IMR-90 (cell line): Measurements from ENCODE around the gene CERT1. TPM values are rescaled to one million over a fixed set of nuclear protein-coding genes. Genes with fewer than 3 reads are reported as not detected.

ENCODE experiments used
- ATAC-seq: fragments of 200-7000 bp; cut with Tn5 transposase; 2 replicates; pipeline ENCODE4 v1.9.1; 2020; ENCODE audit warnings: low read depth, mild to moderate bottlenecking, moderate library complexity
- BruUV-seq: library from RNA; stranded (reverse); fragments of 400-500 nt; replicated peaks from 2 replicates; lab custom pipeline; 2021; lab: Mats Ljungman, UMichigan
- CTCF ChIA-PET: fragments of 300-600 bp; formaldehyde crosslinking; extraction: SDS; loops from one replicate; lab custom pipeline; 2021; ENCODE audit warnings: antibody characterized with exemption; lab: Yijun Ruan, JAX
- POLR2A ChIA-PET: fragments of 300-600 bp; sonication (Branson Sonifier 250); formaldehyde crosslinking; loops from one replicate; lab custom pipeline; 2022; ENCODE audit warnings: antibody characterized with exemption; ENCODE audit not compliant: unreplicated experiment; lab: Charles Lee
- DNase-seq: peaks from one replicate; pipeline ENCODE4 v3.0.0; 2013
- H2AFZ ChIP-seq: replicated peaks from 2 replicates; pipeline ENCODE3; 2013; ENCODE audit warnings: low read length, mild to moderate bottlenecking; ENCODE audit not compliant: poor library complexity
- H2AK5ac ChIP-seq: 2 replicates; pipeline ENCODE4 v1.6.1; 2013; ENCODE audit warnings: low read depth, low read length, inconsistent platforms
- H2AK9ac ChIP-seq: replicated peaks from 2 replicates; pipeline ENCODE3; 2013; ENCODE audit warnings: mild to moderate bottlenecking, low read depth, low read length, moderate library complexity; ENCODE audit not compliant: poor library complexity
- H2BK120ac ChIP-seq: 2 replicates; pipeline ENCODE4 v1.6.1; 2013; ENCODE audit warnings: low read depth, low read length, inconsistent platforms
- H2BK15ac ChIP-seq: 3 replicates; pipeline ENCODE4 v1.6.1; 2013; ENCODE audit warnings: low read depth, low read length, inconsistent platforms
- H2BK20ac ChIP-seq: 2 replicates; pipeline ENCODE4 v1.6.1; 2013; ENCODE audit warnings: low read depth, mild to moderate bottlenecking, inconsistent platforms, low read length, moderate library complexity
- H2BK5ac ChIP-seq: 2 replicates; pipeline ENCODE4 v1.6.1; 2013; ENCODE audit warnings: mild to moderate bottlenecking, low read depth, low read length, inconsistent platforms; ENCODE audit not compliant: poor library complexity, severe bottlenecking
- H3K14ac ChIP-seq: replicated peaks from 2 replicates; pipeline ENCODE4 v1.6.1; 2013; ENCODE audit warnings: low read depth, low read length, inconsistent platforms
- H3K18ac ChIP-seq: 2 replicates; pipeline ENCODE4 v1.6.1; 2013; ENCODE audit warnings: low read depth, low read length, control low read depth
- H3K23ac ChIP-seq: 2 replicates; pipeline ENCODE4 v1.6.1; 2013; ENCODE audit warnings: low read depth, low read length, inconsistent platforms
- H3K27ac ChIP-seq: 2 replicates; pipeline ENCODE4 v1.5.1; 2013; ENCODE audit warnings: mild to moderate bottlenecking, control low read depth, low read length; ENCODE audit not compliant: insufficient read depth
- H3K27me3 ChIP-seq: 2 replicates; pipeline ENCODE4 v1.6.1; 2013; ENCODE audit warnings: low read length; ENCODE audit not compliant: control insufficient read depth, insufficient read depth
- H3K36me3 ChIP-seq: 2 replicates; pipeline ENCODE4 v1.6.1; 2013; ENCODE audit warnings: low read length, mixed read lengths; ENCODE audit not compliant: control insufficient read depth, insufficient read depth
- H3K4ac ChIP-seq: 2 replicates; pipeline ENCODE4 v1.6.1; 2013; ENCODE audit warnings: low read depth, low read length, inconsistent platforms
- H3K4me1 ChIP-seq: 2 replicates; pipeline ENCODE4 v1.6.1; 2013; ENCODE audit warnings: low read length, mixed read lengths; ENCODE audit not compliant: control insufficient read depth, insufficient read depth
- H3K4me2 ChIP-seq: 2 replicates; pipeline ENCODE4 v1.6.1; 2013; ENCODE audit warnings: low read depth, mild to moderate bottlenecking, control low read depth, low read length, moderate library complexity
- H3K4me3 ChIP-seq: 2 replicates; pipeline ENCODE4 v1.5.1; 2013; ENCODE audit warnings: low read depth, mild to moderate bottlenecking, control low read depth, low read length, moderate library complexity; ENCODE audit not compliant: insufficient read depth
- H3K56ac ChIP-seq: 2 replicates; pipeline ENCODE4 v1.6.1; 2013; ENCODE audit warnings: low read length, inconsistent platforms; ENCODE audit not compliant: insufficient read depth; ENCODE audit errors: extremely low read depth
- H3K79me1 ChIP-seq, 2 experiments: 2 replicates each; pipeline ENCODE4 v1.6.1; 2013; ENCODE audit warnings: low read length in 2 of 2, inconsistent platforms in 1 of 2, low read depth in 1 of 2
- H3K9ac ChIP-seq: 2 replicates; pipeline ENCODE4 v1.6.1; 2013; ENCODE audit warnings: low read depth, low read length, control low read depth
- H3K9me1 ChIP-seq: 2 replicates; pipeline ENCODE4 v1.6.1; 2013; ENCODE audit warnings: low read length, inconsistent platforms; ENCODE audit not compliant: insufficient read depth
- H3K9me3 ChIP-seq: 2 replicates; pipeline ENCODE4 v1.6.1; 2013; ENCODE audit warnings: low read length; ENCODE audit not compliant: control insufficient read depth, insufficient read depth
- H4K20me1 ChIP-seq: 2 replicates; pipeline ENCODE4 v1.6.1; 2013; ENCODE audit warnings: low read length, inconsistent platforms; ENCODE audit not compliant: insufficient read depth
- H4K5ac ChIP-seq: 2 replicates; pipeline ENCODE4 v1.6.1; 2013; ENCODE audit warnings: mild to moderate bottlenecking, low read depth, low read length, control low read depth
- H4K8ac ChIP-seq, 2 experiments: 2 replicates each; pipeline ENCODE4 v1.6.1; 2013; ENCODE audit warnings: low read depth in 2 of 2, low read length in 2 of 2, control low read depth in 1 of 2, inconsistent platforms in 1 of 2
- H4K91ac ChIP-seq: 2 replicates; pipeline ENCODE4 v1.6.1; 2013; ENCODE audit warnings: low read depth, low read length, inconsistent platforms; ENCODE audit not compliant: insufficient read depth
- BHLHE40 ChIP-seq: fragments of 150-350 bp; IDR thresholded peaks from 2 replicates; pipeline ENCODE4 v1.6.1; 2016; ENCODE audit warnings: mild to moderate bottlenecking, low read depth, low read length
- CEBPB ChIP-seq: IDR thresholded peaks from 2 replicates; pipeline ENCODE4 v1.6.1; 2012; ENCODE audit warnings: low read depth, low read length, improper control_type of control experiment
- CHD1 ChIP-seq: IDR thresholded peaks from 2 replicates; pipeline ENCODE4 v1.6.1; 2012; ENCODE audit warnings: low read depth, low read length, improper control_type of control experiment
- CTCF ChIP-seq: conservative IDR thresholded peaks from 2 replicates; pipeline ENCODE4 v1.5.1; 2012; ENCODE audit warnings: mild to moderate bottlenecking, low read depth, low read length, improper control_type of control experiment
- ELK1 ChIP-seq: fragments of 150-350 bp; IDR thresholded peaks from 2 replicates; pipeline ENCODE4 v1.6.1; 2016; ENCODE audit warnings: low read depth, mild to moderate bottlenecking, low read length, moderate library complexity, borderline replicate concordance
- FOS ChIP-seq: fragments of 150-350 bp; IDR thresholded peaks from 2 replicates; pipeline ENCODE4 v1.6.1; 2016; ENCODE audit warnings: low read depth, low read length
- MAZ ChIP-seq: IDR thresholded peaks from 2 replicates; pipeline ENCODE4 v1.6.1; 2012; ENCODE audit warnings: low read depth, mild to moderate bottlenecking, low read length, improper control_type of control experiment, moderate library complexity, borderline replicate concordance
- MXI1 ChIP-seq: IDR thresholded peaks from 2 replicates; pipeline ENCODE4 v1.6.1; 2012; ENCODE audit warnings: low read depth, mild to moderate bottlenecking, low read length, moderate library complexity, borderline replicate concordance
- NFE2L2 ChIP-seq: fragments of 150-350 bp; IDR thresholded peaks from 2 replicates; pipeline ENCODE4 v1.6.1; 2016; ENCODE audit warnings: low read depth, mild to moderate bottlenecking, low read length
- POLR2A ChIP-seq: IDR thresholded peaks from 2 replicates; pipeline ENCODE4 v1.6.1; 2012; ENCODE audit warnings: mild to moderate bottlenecking, low read depth, low read length
- RAD21 ChIP-seq: IDR thresholded peaks from 2 replicates; pipeline ENCODE4 v1.6.1; 2012; ENCODE audit warnings: low read length, improper control_type of control experiment
- RCOR1 ChIP-seq: IDR thresholded peaks from 2 replicates; pipeline ENCODE4 v1.6.1; 2012; ENCODE audit warnings: mild to moderate bottlenecking, low read length, improper control_type of control experiment; ENCODE audit not compliant: insufficient replicate concordance
- RFX5 ChIP-seq: IDR thresholded peaks from 2 replicates; pipeline ENCODE4 v1.8.0; 2012; ENCODE audit warnings: low read depth, mild to moderate bottlenecking, low read length, moderate library complexity
- USF2 ChIP-seq: fragments of 150-350 bp; IDR thresholded peaks from 2 replicates; pipeline ENCODE4 v1.6.1; 2017; ENCODE audit warnings: mild to moderate bottlenecking, antibody characterized with exemption, low read length, low read depth
- WGBS, 2 experiments: methylation state at CpG; one replicate each; pipeline versions ENCODE4 v1.1.5 to v1.1.7; 2013; ENCODE audit warnings: missing lambda C conversion rate in 2 of 2; ENCODE audit not compliant: insufficient read length in 1 of 2; ENCODE audit errors: extremely low coverage in 2 of 2; 5-methylcytosine and 5-hydroxymethylcytosine counted together
- dilution Hi-C: fragments of 300-500 bp; cut with HindIII; formaldehyde crosslinking; loops from one replicate; pipeline ENCODE4 v1.14.3; 2018; ENCODE audit warnings: low sequenced_read_pairs; ENCODE audit not compliant: unreplicated experiment
- in situ Hi-C: fragments of 300-500 bp; cut with MboI; formaldehyde crosslinking; loops from 3 replicates; pipeline ENCODE4 v1.14.3; 2019; ENCODE audit warnings: low sequenced_read_pairs, inconsistent platforms, mixed read lengths
- intact Hi-C: fragments of 100-400 bp; cut with micrococcal nuclease; formaldehyde crosslinking; loops from 2 replicates; pipeline ENCODE4 v1.10.0; 2022
- polyA plus RNA-seq, 3 experiments: library from polyadenylated mRNA; depleted of rRNA; stranded (reverse); fragments of >200 nt; gene quantifications; 2 replicates each; pipeline ENCODE4 v1.2.3, GENCODE V29; 2012; ENCODE audit warnings: low replicate concordance in 1 of 3
- total RNA-seq: library from RNA; depleted of rRNA; stranded (reverse); fragments of >200 nt; gene quantifications from 2 replicates; pipeline ENCODE4 v1.2.3, GENCODE V29; 2012

Gene CERT1
- total and polyA plus RNA-seq, 2 of the 4 experiments (the other 2 are of a cell fraction) = 7.2 TPM

GRCh38 chr5:75341934-75342333, 169.5 kb downstream of the CERT1 start:
- intact Hi-C loops (loop anchor here (10.0 kb wide), 1 partner anchor 243 kb away; no protein-coding TSS in a partner anchor), dilution Hi-C loops (no loop called here), in situ Hi-C loops (no loop called here)
- Histone ChIP-seq H3K27ac (no peak overlapping the region), H4K91ac (no peak overlapping the region), H3K14ac (no peak overlapping the region), H3K9me3 (no peaks in the 10 kb centered on the region), H3K27me3 (no peaks in the 10 kb centered on the region), H3K4me2 (no peak overlapping the region), H3K36me3 (peaks cover 5% of the 10 kb centered on the region), H3K79me1 (peaks cover 5 to 33% of the 10 kb centered on the region in 2 experiments; a peak in 3 of 4 replicates), H4K8ac (no peak overlapping the region), H2AK9ac (no peak overlapping the region), H3K4ac (no peak overlapping the region), H4K5ac (no peak overlapping the region), H3K4me3 (no peak overlapping the region), H4K20me1 (peaks cover 24% of the 10 kb centered on the region), H3K56ac (no peak overlapping the region), H2BK20ac (no peak overlapping the region), H3K9ac (no peak overlapping the region), H2AFZ (no peak overlapping the region), H3K18ac (no peak overlapping the region), H2AK5ac (no peak overlapping the region), H2BK120ac (no peak overlapping the region), H3K23ac (no peak overlapping the region), H2BK5ac (no peak overlapping the region), H3K4me1 (no peaks in the 10 kb centered on the region; the same call in 1 of the 2 replicates), H3K9me1 (peaks cover 3% of the 10 kb centered on the region; the same call in 1 of the 2 replicates), H2BK15ac (no peak overlapping the region)
- ChIA-PET CTCF (interaction anchor here (1.6 kb wide), 1 partner anchor 16 kb away, joined by 5 read pairs; no protein-coding TSS in a partner anchor), POLR2A (no interaction called here)
- TF ChIP-seq POLR2A (no peak), NFE2L2 (no peak), MAZ (no peak), FOS (no peak), USF2 (no peak), CHD1 (no peak), BHLHE40 (no peak), RAD21 (no peak), RCOR1 (no peak), CTCF (no peak), ELK1 (no peak), MXI1 (no peak), RFX5 (no peak), CEBPB (no peak)
- no TSS peak for BruUV-seq
- no peak for ATAC-seq
- no peak for DNase-seq
- WGBS, 2 experiments = no CpG with 5 or more reads among the region's 1 CpG
